ENCODE measurements around the gene MEIOSIN. TPM values are rescaled to one million over a fixed set of nuclear protein-coding genes. Genes with fewer than 3 reads are reported as not detected.

MEIOSIN gene
- total and polyA plus RNA-seq, 9 of the 15 experiments (the other 6 are each of a cell fraction or from before 2014, with no cell fraction given) = 0.06 to 2.0 (median 0.76) TPM

DNA sequence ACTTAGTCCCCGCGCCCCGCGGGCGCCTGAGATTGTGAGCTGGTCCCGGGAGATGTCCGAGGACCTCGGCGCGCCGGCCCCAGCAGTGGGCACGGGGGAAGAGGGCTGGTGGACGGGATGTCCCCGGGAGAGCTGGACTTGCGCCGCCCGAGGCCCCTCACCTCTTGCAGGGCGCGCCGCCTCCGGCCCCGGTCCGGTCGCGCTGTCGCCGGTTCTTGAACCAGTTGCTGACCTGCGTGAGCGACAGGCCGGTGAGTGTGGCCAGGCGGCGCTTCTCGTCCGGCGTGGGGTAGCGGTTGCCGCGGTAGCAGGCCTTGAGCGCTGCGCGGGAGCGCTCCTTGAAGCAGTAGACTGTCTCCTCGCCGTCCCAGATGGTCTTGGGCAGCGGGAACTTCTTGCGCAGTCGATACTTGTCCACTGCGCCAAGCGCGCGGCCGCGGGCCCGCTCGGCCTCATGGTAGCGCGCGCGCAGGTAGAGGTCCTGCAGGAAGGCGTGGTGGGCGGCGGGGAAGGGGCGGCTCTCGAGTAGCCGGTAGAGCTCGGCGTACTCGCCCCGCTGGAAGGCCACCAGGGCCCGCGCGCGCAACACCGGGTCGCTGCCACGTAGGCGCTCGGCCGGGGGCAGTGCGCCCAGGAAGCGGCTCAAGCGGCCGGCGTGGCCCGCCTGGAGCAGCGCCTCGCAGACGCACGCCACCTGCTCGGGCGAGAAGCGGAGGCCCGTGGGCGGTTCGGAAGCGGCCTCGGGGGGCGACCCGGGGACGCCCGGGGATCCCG is 34.8 kb downstream of the MEIOSIN start (continued):
- TF ChIP-seq, protein P1, sequence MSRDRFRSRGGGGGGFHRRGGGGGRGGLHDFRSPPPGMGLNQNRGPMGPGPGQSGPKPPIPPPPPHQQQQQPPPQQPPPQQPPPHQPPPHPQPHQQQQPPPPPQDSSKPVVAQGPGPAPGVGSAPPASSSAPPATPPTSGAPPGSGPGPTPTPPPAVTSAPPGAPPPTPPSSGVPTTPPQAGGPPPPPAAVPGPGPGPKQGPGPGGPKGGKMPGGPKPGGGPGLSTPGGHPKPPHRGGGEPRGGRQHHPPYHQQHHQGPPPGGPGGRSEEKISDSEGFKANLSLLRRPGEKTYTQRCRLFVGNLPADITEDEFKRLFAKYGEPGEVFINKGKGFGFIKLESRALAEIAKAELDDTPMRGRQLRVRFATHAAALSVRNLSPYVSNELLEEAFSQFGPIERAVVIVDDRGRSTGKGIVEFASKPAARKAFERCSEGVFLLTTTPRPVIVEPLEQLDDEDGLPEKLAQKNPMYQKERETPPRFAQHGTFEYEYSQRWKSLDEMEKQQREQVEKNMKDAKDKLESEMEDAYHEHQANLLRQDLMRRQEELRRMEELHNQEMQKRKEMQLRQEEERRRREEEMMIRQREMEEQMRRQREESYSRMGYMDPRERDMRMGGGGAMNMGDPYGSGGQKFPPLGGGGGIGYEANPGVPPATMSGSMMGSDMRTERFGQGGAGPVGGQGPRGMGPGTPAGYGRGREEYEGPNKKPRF (IDR thresholded peaks at IDR 0.05; ENCODE audit: low read depth, low read length) = no peak
- TF ChIP-seq TARDBP (IDR thresholded peaks at IDR 0.05) (no peak), CLOCK (CRISPR knock-in tag; IDR thresholded peaks at IDR 0.05; ENCODE audit: borderline replicate concordance) (no peak), ZNF239 (CRISPR knock-in tag; IDR thresholded peaks at IDR 0.05) (no peak), ZC3H11A (IDR thresholded peaks at IDR 0.05; ENCODE audit: low read depth, low read length) (no peak)
